DOHH2 (cell line): ENCODE data around the gene TLNRD1.
A peak's percentile ranks its signal among the peaks of the same experiment; 100 is the strongest.

Experiments used
- H3F3A ChIP-seq: fragments of 200-600 bp; sonication (generic), shearing (Covaris generic); 2 replicates; pipeline ENCODE4 v1.6.0; 2016; ENCODE audit warnings: antibody characterized with exemption, mild to moderate bottlenecking; ENCODE audit not compliant: control insufficient read depth, insufficient read depth
- H3K27ac ChIP-seq: fragments of 200-600 bp; sonication (generic); 2 replicates; pipeline ENCODE4 v1.5.1; 2014; ENCODE audit warnings: low read depth, mild to moderate bottlenecking, low read length, moderate library complexity
- H3K27me3 ChIP-seq: fragments of 200-600 bp; sonication (generic); 2 replicates; pipeline ENCODE4 v1.6.1; 2014; ENCODE audit warnings: mild to moderate bottlenecking, low read length, mixed read lengths; ENCODE audit not compliant: control insufficient read depth
- H3K36me3 ChIP-seq: fragments of 200-600 bp; sonication (generic); 2 replicates; pipeline ENCODE4 v1.6.1; 2014; ENCODE audit warnings: mild to moderate bottlenecking, low read length, moderate library complexity, mixed read lengths; ENCODE audit not compliant: control insufficient read depth
- H3K4me1 ChIP-seq: fragments of 200-600 bp; sonication (generic); 2 replicates; pipeline ENCODE4 v1.6.1; 2014; ENCODE audit warnings: mild to moderate bottlenecking, low read length, mixed read lengths; ENCODE audit not compliant: control insufficient read depth
- H3K4me2 ChIP-seq: fragments of 200-600 bp; sonication (generic); 2 replicates; pipeline ENCODE4 v1.6.0; 2014; ENCODE audit warnings: mild to moderate bottlenecking, low read length, moderate library complexity
- H3K4me3 ChIP-seq: fragments of 200-600 bp; sonication (generic); 2 replicates; pipeline ENCODE4 v1.5.1; 2014; ENCODE audit warnings: mild to moderate bottlenecking, low read length, mixed read lengths
- H3K79me2 ChIP-seq: fragments of 200-600 bp; sonication (generic); 2 replicates; pipeline ENCODE4 v1.6.1; 2014; ENCODE audit warnings: mild to moderate bottlenecking, low read length, mixed read lengths; ENCODE audit not compliant: control insufficient read depth
- H3K9me2 ChIP-seq: fragments of 200-600 bp; sonication (generic); replicated peaks from 2 replicates; pipeline ENCODE4 v1.6.1; 2014; ENCODE audit warnings: mild to moderate bottlenecking, low read length, mixed read lengths; ENCODE audit not compliant: control insufficient read depth
- H3K9me3 ChIP-seq: fragments of 200-600 bp; sonication (generic); 2 replicates; pipeline ENCODE4 v1.6.1; 2014; ENCODE audit warnings: antibody characterized with exemption, low read length, mixed read lengths; ENCODE audit not compliant: control insufficient read depth, insufficient read depth
- H4K20me1 ChIP-seq: fragments of 200-600 bp; sonication (generic); 2 replicates; pipeline ENCODE4 v1.6.0; 2014; ENCODE audit warnings: low read depth, mild to moderate bottlenecking, antibody characterized with exemption, low read length, moderate library complexity; ENCODE audit not compliant: control insufficient read depth, insufficient read depth
- EZH2phosphoT487 ChIP-seq: fragments of 200-600 bp; sonication (generic); IDR thresholded peaks from 2 replicates; pipeline ENCODE4 v1.6.1; 2017; ENCODE audit warnings: borderline replicate concordance, mild to moderate bottlenecking, antibody characterized with exemption, low read length, moderate library complexity, mixed read lengths
- TF ChIP-seq, protein P1 (sequence below): fragments of 200-600 bp; sonication (generic); IDR thresholded peaks from one replicate; pipeline ENCODE4 v1.5.1; 2014; ENCODE audit warnings: antibody characterized with exemption, mild to moderate bottlenecking, low read depth, low read length; ENCODE audit not compliant: poor library complexity, severe bottlenecking

The TLNRD1 gene

DNA sequence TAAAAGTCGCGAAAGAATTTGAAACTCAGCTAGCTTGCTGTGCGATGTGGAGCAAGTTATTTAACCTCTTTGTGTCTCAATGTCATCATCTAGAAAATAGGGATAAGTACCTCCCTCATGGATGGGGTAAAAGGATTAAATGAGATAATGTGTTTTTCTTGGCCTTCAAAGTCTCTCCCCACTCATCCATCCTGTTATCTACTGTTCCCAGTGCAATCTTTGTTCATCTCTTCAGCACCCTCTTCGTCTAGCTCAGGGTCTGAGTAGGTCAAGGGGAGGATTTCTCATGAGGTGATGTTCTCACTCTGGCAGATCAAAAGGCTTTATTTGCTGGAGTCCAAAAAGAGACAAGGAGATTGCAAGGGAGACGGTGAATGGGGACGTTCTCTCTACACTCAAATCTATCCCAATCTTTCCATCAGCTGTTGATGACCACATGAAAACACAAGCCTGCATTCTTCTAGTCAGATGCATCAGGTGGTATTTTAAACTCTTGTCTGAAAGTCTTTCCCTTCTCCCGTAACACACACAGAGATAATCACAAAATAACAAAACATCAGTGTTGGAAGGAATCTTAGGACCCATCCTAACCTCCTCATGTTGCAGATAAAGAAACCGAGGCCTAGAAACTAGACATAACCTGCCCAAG is 12.5 kb upstream of the TLNRD1 start:
- Histone ChIP-seq H4K20me1 (peaks cover 4% of the 10 kb centered on the region; the same call in 1 of the 2 replicates), H3F3A (no peaks in the 10 kb centered on the region)

DNA sequence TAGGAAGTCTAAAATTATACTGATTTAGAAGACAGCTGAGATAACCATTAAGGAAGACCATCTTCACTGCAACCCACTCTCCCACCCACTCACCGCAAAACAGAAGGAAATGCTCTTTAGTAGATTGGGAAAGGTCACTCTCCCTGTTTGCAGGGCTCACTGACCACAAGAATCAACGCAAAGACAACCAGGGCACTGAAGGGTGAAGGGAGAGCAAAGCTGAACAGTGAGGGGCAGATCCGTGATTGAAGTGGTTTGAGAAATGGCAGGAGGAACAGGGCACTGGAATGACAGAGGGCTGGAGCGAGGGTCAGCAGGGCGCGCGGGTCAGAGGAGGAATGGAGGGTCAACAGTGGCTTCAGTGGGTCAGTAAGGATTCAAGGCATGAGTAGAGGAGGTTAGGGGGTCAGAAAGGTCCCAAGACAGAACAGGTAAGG is 11.6 kb upstream of the TLNRD1 start:
- no peaks in the 10 kb centered on the region for H3F3A ChIP-seq
- peak overlapping the region; percentile 90 for H3K4me2 ChIP-seq
- peak overlapping the region; percentile 82 for H3K4me3 ChIP-seq
- no peaks in the 10 kb centered on the region for H3K27me3 ChIP-seq
- H3K4me1 ChIP-seq: peaks cover 44% of the 10 kb centered on the region
- H4K20me1 ChIP-seq: peaks cover 4% of the 10 kb centered on the region; the same call in 1 of the 2 replicates
- H3K27ac ChIP-seq: peak overlapping the region; percentile 47
- TF ChIP-seq, protein P1, sequence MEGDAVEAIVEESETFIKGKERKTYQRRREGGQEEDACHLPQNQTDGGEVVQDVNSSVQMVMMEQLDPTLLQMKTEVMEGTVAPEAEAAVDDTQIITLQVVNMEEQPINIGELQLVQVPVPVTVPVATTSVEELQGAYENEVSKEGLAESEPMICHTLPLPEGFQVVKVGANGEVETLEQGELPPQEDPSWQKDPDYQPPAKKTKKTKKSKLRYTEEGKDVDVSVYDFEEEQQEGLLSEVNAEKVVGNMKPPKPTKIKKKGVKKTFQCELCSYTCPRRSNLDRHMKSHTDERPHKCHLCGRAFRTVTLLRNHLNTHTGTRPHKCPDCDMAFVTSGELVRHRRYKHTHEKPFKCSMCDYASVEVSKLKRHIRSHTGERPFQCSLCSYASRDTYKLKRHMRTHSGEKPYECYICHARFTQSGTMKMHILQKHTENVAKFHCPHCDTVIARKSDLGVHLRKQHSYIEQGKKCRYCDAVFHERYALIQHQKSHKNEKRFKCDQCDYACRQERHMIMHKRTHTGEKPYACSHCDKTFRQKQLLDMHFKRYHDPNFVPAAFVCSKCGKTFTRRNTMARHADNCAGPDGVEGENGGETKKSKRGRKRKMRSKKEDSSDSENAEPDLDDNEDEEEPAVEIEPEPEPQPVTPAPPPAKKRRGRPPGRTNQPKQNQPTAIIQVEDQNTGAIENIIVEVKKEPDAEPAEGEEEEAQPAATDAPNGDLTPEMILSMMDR: no peak
- TF ChIP-seq EZH2phosphoT487: no peak
- H3K9me2 ChIP-seq: no peaks in the 10 kb centered on the region
- H3K9me3 ChIP-seq: no peaks in the 10 kb centered on the region
- H3K79me2 ChIP-seq: peaks cover 55% of the 10 kb centered on the region
- peaks cover 25% of the 10 kb centered on the region for H3K36me3 ChIP-seq

More for the DNA sequence above, 12.5 kb upstream of the TLNRD1 start:
- H3K9me2 ChIP-seq: no peaks in the 10 kb centered on the region
- peaks cover 61% of the 10 kb centered on the region for H3K79me2 ChIP-seq
- no peaks in the 10 kb centered on the region for H3K27me3 ChIP-seq
- peak overlapping the region; percentile 82 for H3K4me3 ChIP-seq
- TF ChIP-seq, protein P1: no peak
- no peak for TF ChIP-seq EZH2phosphoT487
- peak overlapping the region; percentile 90 for H3K4me2 ChIP-seq
- H3K36me3 ChIP-seq: peaks cover 26% of the 10 kb centered on the region
- H3K9me3 ChIP-seq: no peaks in the 10 kb centered on the region
- no peak overlapping the region for H3K27ac ChIP-seq
- peaks cover 44% of the 10 kb centered on the region for H3K4me1 ChIP-seq

DNA sequence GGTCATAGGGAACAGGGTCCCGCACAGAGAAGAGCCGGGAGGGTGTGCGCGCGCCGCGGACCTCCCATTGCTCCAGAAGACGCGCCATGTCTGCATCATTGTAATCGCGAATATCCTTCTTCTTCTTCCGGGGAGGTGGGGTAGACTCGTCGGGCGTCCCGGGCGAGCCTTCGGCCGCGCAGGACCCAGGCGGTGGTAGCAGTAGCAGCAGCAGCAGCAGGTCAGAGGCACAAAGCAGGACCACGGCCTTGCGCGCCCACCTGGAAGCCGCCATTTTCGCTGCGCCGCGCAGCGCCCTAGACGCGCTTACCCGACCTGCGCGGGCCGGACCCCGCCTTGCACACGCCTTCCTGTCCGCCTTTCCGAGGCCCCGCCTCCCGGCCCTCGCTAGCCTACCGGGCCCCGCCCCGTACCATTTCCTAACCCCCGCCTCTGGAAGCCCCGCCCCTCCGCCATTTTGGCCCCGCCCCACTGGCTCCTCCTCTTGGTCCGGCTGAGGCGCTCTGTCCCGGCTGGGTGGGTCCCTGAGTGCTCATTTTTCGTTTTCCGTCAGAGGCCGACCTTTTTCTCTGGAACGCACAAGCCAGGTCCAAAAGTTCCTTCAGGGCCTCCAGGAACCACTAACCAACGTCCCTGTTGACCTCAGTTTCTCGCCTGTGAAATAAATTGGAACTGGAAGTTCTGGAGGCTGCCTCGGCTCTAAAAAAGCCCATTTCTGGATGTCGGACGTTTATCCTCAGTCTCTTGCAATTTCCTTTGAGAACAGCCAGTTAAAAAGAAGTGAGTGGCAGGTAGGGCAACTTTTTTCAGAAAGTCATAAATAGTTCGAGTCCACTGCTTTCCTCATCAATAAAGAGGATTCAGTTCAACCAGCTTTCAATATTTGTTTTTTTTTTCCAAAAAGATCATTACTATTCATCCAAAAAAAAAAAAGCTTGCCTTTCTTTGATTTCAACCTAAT is 10.9 kb upstream of the TLNRD1 start, which contains the start of gene MESD:
MESD (minus strand) TSS at position 302 of the 961 bp plus-strand sequence; CDS start at position 274, 28 bp downstream.
- Histone ChIP-seq H3F3A (no peaks in the 10 kb centered on the region), H3K27me3 (no peaks in the 10 kb centered on the region), H3K4me3 (peak within 1 kb of the TSS; percentile 82), H4K20me1 (peaks cover 4% of the 10 kb centered on the region; the same call in 1 of the 2 replicates), H3K4me2 (peak within 1 kb of the TSS; percentile 90), H3K27ac (peak within 1 kb of the TSS; percentile 47), H3K36me3 (peaks cover 25% of the 10 kb centered on the region), H3K4me1 (peaks cover 44% of the 10 kb centered on the region), H3K9me3 (no peaks in the 10 kb centered on the region), H3K9me2 (no peaks in the 10 kb centered on the region), H3K79me2 (peaks cover 48% of the 10 kb centered on the region)
- TF ChIP-seq EZH2phosphoT487: no peak
- TF ChIP-seq, protein P1: no peak
